ENCODE results near the gene PCBP2. TPM values are rescaled to one million over a fixed set of nuclear protein-coding genes. Genes with fewer than 3 reads are reported as not detected.
"Not testable (repeated sequence)": the region's sequence is repeated elsewhere in the genome, so short reads cannot be mapped to it uniquely, and the experiment has no call there.

The PCBP2 gene
- total RNA-seq, 1 donor from 2014 or later: 435 TPM

DNA sequence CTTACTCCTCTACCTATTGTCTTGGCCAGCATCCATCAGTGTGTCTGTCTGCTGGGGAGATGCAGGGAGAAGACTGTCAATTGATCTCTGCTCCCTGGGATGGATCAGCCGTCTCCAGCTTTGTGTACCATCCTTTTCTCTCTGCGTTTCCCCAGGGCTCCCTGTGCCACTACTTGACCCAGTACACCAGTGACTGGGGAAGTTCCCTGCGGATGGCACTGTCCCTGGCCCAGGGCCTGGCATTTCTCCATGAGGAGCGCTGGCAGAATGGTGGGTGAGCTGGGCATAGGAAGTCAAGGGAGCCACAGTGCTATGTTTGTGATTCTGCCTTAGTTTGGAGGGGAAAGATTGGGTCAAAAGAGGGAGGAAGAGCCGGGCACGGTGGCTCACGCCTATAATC lies 23.2 kb upstream of the PCBP2 start:
- no peak overlapping the region for H3K27ac Mint-ChIP-seq
- no peak overlapping the region for H3K9ac ChIP-seq
- H3K4me3 ChIP-seq: no peak overlapping the region
- no peaks in the 10 kb centered on the region for H3K36me3 Mint-ChIP-seq
- no peaks in the 10 kb centered on the region for H3K79me2 ChIP-seq (ENCODE audit: low read depth)
- no peaks in the 10 kb centered on the region for H3K9me3 ChIP-seq (ENCODE audit: low read depth)
- H4K20me1 ChIP-seq (ENCODE audit: low read depth): no peaks in the 10 kb centered on the region
- H3K4me3 Mint-ChIP-seq: no peak overlapping the region
- no peak overlapping the region for H3K4me2 ChIP-seq
- H3F3A ChIP-seq (ENCODE audit: low read depth): no peaks in the 10 kb centered on the region
- no peaks in the 10 kb centered on the region for H3K36me3 ChIP-seq
- H3K4me1 ChIP-seq: peaks cover 17% of the 10 kb centered on the region
- no peaks in the 10 kb centered on the region for H3K27me3 ChIP-seq
- H3K4me1 Mint-ChIP-seq: peaks cover 32% of the 10 kb centered on the region
- no peaks in the 10 kb centered on the region for H3K9me3 Mint-ChIP-seq
- H3K27ac ChIP-seq: no peak overlapping the region
- no peak for DNase-seq (ENCODE audit: low spot score)
- H2AFZ ChIP-seq (replicated peaks): no peak overlapping the region
- peaks cover 6% of the 10 kb centered on the region for H3K27me3 Mint-ChIP-seq (ENCODE audit: insufficient read depth, low read depth)
- TF ChIP-seq EZH2 (IDR thresholded peaks at IDR 0.05): no peak
- TF ChIP-seq, protein P1, sequence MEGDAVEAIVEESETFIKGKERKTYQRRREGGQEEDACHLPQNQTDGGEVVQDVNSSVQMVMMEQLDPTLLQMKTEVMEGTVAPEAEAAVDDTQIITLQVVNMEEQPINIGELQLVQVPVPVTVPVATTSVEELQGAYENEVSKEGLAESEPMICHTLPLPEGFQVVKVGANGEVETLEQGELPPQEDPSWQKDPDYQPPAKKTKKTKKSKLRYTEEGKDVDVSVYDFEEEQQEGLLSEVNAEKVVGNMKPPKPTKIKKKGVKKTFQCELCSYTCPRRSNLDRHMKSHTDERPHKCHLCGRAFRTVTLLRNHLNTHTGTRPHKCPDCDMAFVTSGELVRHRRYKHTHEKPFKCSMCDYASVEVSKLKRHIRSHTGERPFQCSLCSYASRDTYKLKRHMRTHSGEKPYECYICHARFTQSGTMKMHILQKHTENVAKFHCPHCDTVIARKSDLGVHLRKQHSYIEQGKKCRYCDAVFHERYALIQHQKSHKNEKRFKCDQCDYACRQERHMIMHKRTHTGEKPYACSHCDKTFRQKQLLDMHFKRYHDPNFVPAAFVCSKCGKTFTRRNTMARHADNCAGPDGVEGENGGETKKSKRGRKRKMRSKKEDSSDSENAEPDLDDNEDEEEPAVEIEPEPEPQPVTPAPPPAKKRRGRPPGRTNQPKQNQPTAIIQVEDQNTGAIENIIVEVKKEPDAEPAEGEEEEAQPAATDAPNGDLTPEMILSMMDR (IDR thresholded peaks at IDR 0.05): no peak
- TF ChIP-seq EZH2phosphoT487 (IDR thresholded peaks at IDR 0.05): no peak

DNA sequence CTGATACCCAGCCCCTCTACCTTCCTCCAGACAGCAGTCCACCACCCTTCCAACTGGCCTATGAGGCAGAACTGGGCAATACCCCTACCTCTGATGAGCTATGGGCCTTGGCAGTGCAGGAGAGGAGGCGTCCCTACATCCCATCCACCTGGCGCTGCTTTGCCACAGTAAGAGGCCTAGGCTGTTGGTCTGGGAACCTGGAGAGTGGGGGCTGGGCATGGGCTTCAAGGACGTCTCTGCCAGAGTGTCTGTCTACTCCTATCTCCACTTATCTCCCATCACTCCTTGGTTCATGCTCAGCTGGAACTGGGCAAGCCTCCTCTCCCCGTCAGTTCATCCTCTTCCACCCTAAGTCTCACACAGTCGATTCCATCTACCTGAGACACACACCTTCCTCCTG lies 21.8 kb upstream of the PCBP2 start:
- Histone ChIP-seq H3K27ac (no peak overlapping the region), H3K9me3 (ENCODE audit: low read depth) (no peaks in the 10 kb centered on the region), H2AFZ (replicated peaks) (no peak overlapping the region), H3K4me1 (peaks cover 3% of the 10 kb centered on the region), H3K4me2 (no peak overlapping the region), H3K4me3 (no peak overlapping the region), H3K79me2 (ENCODE audit: low read depth) (no peaks in the 10 kb centered on the region), H3K36me3 (no peaks in the 10 kb centered on the region), H4K20me1 (ENCODE audit: low read depth) (no peaks in the 10 kb centered on the region), H3F3A (ENCODE audit: low read depth) (no peaks in the 10 kb centered on the region), H3K9ac (no peak overlapping the region), H3K27me3 (no peaks in the 10 kb centered on the region)
- no peaks in the 10 kb centered on the region for H3K36me3 Mint-ChIP-seq
- DNase-seq (ENCODE audit: low spot score): no peak
- H3K4me3 Mint-ChIP-seq: no peak overlapping the region
- peaks cover 4% of the 10 kb centered on the region for H3K27me3 Mint-ChIP-seq (ENCODE audit: insufficient read depth, low read depth)
- TF ChIP-seq EZH2 (IDR thresholded peaks at IDR 0.05) (no peak), EZH2phosphoT487 (IDR thresholded peaks at IDR 0.05) (no peak)
- TF ChIP-seq, protein P1 (IDR thresholded peaks at IDR 0.05): no peak
- H3K27ac Mint-ChIP-seq: no peak overlapping the region
- H3K4me1 Mint-ChIP-seq: peaks cover 18% of the 10 kb centered on the region
- no peaks in the 10 kb centered on the region for H3K9me3 Mint-ChIP-seq

DNA sequence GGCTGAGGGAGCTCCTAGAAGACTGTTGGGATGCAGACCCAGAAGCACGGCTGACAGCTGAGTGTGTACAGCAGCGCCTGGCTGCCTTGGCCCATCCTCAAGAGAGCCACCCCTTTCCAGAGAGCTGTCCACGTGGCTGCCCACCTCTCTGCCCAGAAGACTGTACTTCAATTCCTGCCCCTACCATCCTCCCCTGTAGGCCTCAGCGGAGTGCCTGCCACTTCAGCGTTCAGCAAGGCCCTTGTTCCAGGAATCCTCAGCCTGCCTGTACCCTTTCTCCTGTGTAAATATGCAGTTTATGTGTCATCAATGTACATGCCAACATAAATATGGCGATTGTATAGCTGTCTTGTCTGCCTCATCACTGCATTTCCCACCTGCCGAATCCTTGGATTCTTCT lies 20.7 kb upstream of the PCBP2 start:
- Mint-ChIP-seq H3K4me1 (peaks cover 13% of the 10 kb centered on the region), H3K27me3 (ENCODE audit: insufficient read depth, low read depth) (peaks cover 8% of the 10 kb centered on the region), H3K27ac (no peak overlapping the region), H3K4me3 (no peak overlapping the region), H3K36me3 (no peaks in the 10 kb centered on the region), H3K9me3 (no peaks in the 10 kb centered on the region)
- Histone ChIP-seq H2AFZ (replicated peaks) (no peak overlapping the region), H3K27me3 (no peaks in the 10 kb centered on the region), H3K36me3 (no peaks in the 10 kb centered on the region), H3K4me3 (no peak overlapping the region), H3K79me2 (ENCODE audit: low read depth) (no peaks in the 10 kb centered on the region), H3K4me2 (no peak overlapping the region), H3K4me1 (no peaks in the 10 kb centered on the region), H3K9ac (no peak overlapping the region), H3K27ac (no peak overlapping the region), H4K20me1 (ENCODE audit: low read depth) (no peaks in the 10 kb centered on the region), H3F3A (ENCODE audit: low read depth) (no peaks in the 10 kb centered on the region), H3K9me3 (ENCODE audit: low read depth) (no peaks in the 10 kb centered on the region)
- TF ChIP-seq, protein P1 (IDR thresholded peaks at IDR 0.05): no peak
- no peak for TF ChIP-seq EZH2phosphoT487 (IDR thresholded peaks at IDR 0.05)
- no peak for TF ChIP-seq EZH2 (IDR thresholded peaks at IDR 0.05)
- DNase-seq (ENCODE audit: low spot score): no peak

GRCh38 chr12:53435326-53435725 lies 16.6 kb upstream of the PCBP2 start:
- not testable (repeated sequence) for H3K4me3 Mint-ChIP-seq; H3K36me3 Mint-ChIP-seq; H3K4me3 ChIP-seq; H3K9ac ChIP-seq; H4K20me1 ChIP-seq (ENCODE audit: low read depth); H3K27ac Mint-ChIP-seq; H3K27me3 Mint-ChIP-seq (ENCODE audit: insufficient read depth, low read depth); H3K9me3 ChIP-seq (ENCODE audit: low read depth); H3K79me2 ChIP-seq (ENCODE audit: low read depth); H3K27ac ChIP-seq; H3K4me1 ChIP-seq; H3K4me2 ChIP-seq; H3F3A ChIP-seq (ENCODE audit: low read depth); H3K36me3 ChIP-seq; H2AFZ ChIP-seq (replicated peaks); H3K9me3 Mint-ChIP-seq; H3K27me3 ChIP-seq; DNase-seq (ENCODE audit: low spot score)
- peaks cover 13% of the 10 kb centered on the region for H3K4me1 Mint-ChIP-seq

GRCh38 chr12:53439582-53439981 lies 12.3 kb upstream of the PCBP2 start:
- peaks cover 15% of the 10 kb centered on the region for H3K4me1 ChIP-seq
- Mint-ChIP-seq H3K4me3 (peak overlapping the region; percentile 66), H3K27ac (peak overlapping the region; percentile 63), H3K4me1 (peaks cover 29% of the 10 kb centered on the region)
- H3K9ac ChIP-seq; H3K27me3 Mint-ChIP-seq (ENCODE audit: insufficient read depth, low read depth); H3K27me3 ChIP-seq; H3K36me3 Mint-ChIP-seq; H4K20me1 ChIP-seq (ENCODE audit: low read depth); H3K27ac ChIP-seq; H3K4me2 ChIP-seq; DNase-seq (ENCODE audit: low spot score); H3K9me3 Mint-ChIP-seq; H2AFZ ChIP-seq (replicated peaks); H3K4me3 ChIP-seq; H3K36me3 ChIP-seq; H3K9me3 ChIP-seq (ENCODE audit: low read depth): not testable (repeated sequence)
- H3F3A ChIP-seq (ENCODE audit: low read depth): peaks cover 16% of the 10 kb centered on the region
- peaks cover 14% of the 10 kb centered on the region for H3K79me2 ChIP-seq (ENCODE audit: low read depth)
